ENCODE data around the gene ATP5PD. TPM values are rescaled to one million over a fixed set of nuclear protein-coding genes. Genes with fewer than 3 reads are reported as not detected.

ATP5PD gene
- total RNA-seq, 1 experiment from 2014 or later = 413 TPM

DNA sequence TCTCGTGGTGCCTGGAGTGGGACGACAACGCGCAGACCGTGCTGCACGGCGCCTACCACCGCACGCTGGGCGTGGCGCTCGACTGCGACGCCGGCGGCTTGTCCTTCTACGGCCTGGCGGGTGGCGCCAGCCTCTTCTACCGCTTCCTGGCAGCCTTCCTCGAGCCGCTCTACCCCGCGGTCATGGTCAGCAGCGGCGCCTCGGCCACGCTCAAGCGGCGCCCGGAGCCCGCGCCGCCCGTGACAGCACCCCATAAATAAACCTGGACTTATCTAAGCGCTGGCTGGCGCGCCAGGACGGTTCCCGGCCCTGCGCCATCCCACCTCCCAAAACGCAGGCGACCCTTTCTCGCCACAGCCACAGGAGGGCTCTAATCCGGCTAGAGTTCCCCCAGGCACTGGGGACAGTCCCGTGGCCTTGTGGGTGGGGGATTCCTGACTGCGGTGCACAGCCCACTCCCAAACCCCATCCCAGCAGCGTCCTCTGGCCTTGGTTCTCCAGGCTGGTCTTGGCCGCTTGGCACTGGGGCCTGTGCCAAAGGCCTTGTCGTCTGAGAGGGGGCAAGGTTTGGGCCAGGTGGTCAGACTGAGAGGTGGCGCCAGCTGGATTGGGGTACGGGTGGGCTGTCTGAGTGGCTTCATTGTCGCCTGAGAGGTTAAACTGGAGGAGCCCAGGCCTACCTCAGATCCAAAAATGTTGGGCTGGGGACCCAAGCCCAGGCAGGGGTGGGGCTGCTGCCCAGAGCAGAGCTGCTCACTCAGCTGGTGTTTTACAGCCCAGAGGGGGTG is 30.9 kb upstream of the ATP5PD start:
- Histone ChIP-seq H3K27ac (ENCODE audit: low read length) (peak overlapping the region; percentile 49), H3K4me3 (ENCODE audit: low read depth in 2 of 2, low read length in 2 of 2) (no peak overlapping the region), H3K4me1 (ENCODE audit: control insufficient read depth, insufficient read depth, low read length) (peaks cover 16% of the 10 kb centered on the region), H3K36me3 (ENCODE audit: control insufficient read depth, insufficient read depth, low read length) (no peaks in the 10 kb centered on the region), H3K9me3 (ENCODE audit: control insufficient read depth, insufficient read depth, low read depth, low read length) (no peaks in the 10 kb centered on the region), H3K27me3 (ENCODE audit: control insufficient read depth, insufficient read depth, low read length) (no peaks in the 10 kb centered on the region)
- BruUV-seq (replicated peaks) = no TSS peak
- DNase-seq (ENCODE audit: low read depth, low spot score) (no peak), ATAC-seq (no peak)
- intact Hi-C loops (cut with micrococcal nuclease; ENCODE audit: unreplicated experiment) = no loop called here
- TF ChIP-seq, protein P1, sequence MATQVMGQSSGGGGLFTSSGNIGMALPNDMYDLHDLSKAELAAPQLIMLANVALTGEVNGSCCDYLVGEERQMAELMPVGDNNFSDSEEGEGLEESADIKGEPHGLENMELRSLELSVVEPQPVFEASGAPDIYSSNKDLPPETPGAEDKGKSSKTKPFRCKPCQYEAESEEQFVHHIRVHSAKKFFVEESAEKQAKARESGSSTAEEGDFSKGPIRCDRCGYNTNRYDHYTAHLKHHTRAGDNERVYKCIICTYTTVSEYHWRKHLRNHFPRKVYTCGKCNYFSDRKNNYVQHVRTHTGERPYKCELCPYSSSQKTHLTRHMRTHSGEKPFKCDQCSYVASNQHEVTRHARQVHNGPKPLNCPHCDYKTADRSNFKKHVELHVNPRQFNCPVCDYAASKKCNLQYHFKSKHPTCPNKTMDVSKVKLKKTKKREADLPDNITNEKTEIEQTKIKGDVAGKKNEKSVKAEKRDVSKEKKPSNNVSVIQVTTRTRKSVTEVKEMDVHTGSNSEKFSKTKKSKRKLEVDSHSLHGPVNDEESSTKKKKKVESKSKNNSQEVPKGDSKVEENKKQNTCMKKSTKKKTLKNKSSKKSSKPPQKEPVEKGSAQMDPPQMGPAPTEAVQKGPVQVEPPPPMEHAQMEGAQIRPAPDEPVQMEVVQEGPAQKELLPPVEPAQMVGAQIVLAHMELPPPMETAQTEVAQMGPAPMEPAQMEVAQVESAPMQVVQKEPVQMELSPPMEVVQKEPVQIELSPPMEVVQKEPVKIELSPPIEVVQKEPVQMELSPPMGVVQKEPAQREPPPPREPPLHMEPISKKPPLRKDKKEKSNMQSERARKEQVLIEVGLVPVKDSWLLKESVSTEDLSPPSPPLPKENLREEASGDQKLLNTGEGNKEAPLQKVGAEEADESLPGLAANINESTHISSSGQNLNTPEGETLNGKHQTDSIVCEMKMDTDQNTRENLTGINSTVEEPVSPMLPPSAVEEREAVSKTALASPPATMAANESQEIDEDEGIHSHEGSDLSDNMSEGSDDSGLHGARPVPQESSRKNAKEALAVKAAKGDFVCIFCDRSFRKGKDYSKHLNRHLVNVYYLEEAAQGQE (IDR thresholded peaks at IDR 0.05; ENCODE audit: insufficient read depth in 1 of 2, low read depth in 2 of 2, low read length in 1 of 2) = no peak
- in situ Hi-C loops (cut with HindIII; ENCODE audit: low pct_unique_long_range_greater_than_20kb, low sequenced_read_pairs) = no loop called here
- CTCF ChIA-PET = interaction anchor here (0.6 kb wide), 1 partner anchor 196 kb away, joined by 3 read pairs; no protein-coding TSS in a partner anchor
- POLR2A ChIA-PET = no interaction called here

DNA sequence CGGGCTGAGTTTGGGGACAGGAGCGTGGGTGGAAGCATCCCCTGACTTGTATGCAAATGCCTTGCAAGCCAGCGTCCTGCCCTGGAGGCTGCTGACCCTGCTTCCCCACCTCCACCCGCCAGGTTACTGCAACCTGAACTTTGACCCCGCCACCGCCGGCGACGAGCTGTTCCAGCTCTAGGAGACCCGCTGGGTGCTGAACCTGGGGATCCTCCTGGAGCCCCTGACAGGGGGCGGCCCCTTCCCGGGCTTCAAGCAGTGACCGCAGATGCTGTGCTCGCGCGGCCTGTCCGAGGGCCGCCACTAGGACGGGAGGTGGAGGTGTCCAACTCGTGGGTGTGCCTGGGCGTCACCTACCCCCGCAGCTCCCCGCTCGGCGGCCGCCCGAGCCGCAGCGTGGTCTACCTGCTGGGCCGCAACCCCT is 30.3 kb upstream of the ATP5PD start:
- no TSS peak for BruUV-seq (replicated peaks)
- Histone ChIP-seq H3K4me1 (ENCODE audit: control insufficient read depth, insufficient read depth, low read length) (peaks cover 16% of the 10 kb centered on the region), H3K27me3 (ENCODE audit: control insufficient read depth, insufficient read depth, low read length) (no peaks in the 10 kb centered on the region), H3K36me3 (ENCODE audit: control insufficient read depth, insufficient read depth, low read length) (no peaks in the 10 kb centered on the region), H3K4me3 (ENCODE audit: low read depth in 2 of 2, low read length in 2 of 2) (no peak overlapping the region), H3K27ac (ENCODE audit: low read length) (no peak overlapping the region), H3K9me3 (ENCODE audit: control insufficient read depth, insufficient read depth, low read depth, low read length) (no peaks in the 10 kb centered on the region)
- ChIA-PET CTCF (no interaction called here), POLR2A (no interaction called here)
- TF ChIP-seq POLR2AphosphoS5 (IDR thresholded peaks at IDR 0.05; ENCODE audit: low read depth, low read length) (no peak), TCF7L2 (IDR thresholded peaks at IDR 0.05; ENCODE audit: low read depth, low read length) (no peak), SIN3A (IDR thresholded peaks at IDR 0.05; ENCODE audit: borderline replicate concordance, insufficient read depth, low read depth, low read length) (no peak)
- TF ChIP-seq, protein P1 (IDR thresholded peaks at IDR 0.05; ENCODE audit: insufficient read depth in 1 of 2, low read depth in 2 of 2, low read length in 1 of 2) = no peak
- TF ChIP-seq, protein P2, sequence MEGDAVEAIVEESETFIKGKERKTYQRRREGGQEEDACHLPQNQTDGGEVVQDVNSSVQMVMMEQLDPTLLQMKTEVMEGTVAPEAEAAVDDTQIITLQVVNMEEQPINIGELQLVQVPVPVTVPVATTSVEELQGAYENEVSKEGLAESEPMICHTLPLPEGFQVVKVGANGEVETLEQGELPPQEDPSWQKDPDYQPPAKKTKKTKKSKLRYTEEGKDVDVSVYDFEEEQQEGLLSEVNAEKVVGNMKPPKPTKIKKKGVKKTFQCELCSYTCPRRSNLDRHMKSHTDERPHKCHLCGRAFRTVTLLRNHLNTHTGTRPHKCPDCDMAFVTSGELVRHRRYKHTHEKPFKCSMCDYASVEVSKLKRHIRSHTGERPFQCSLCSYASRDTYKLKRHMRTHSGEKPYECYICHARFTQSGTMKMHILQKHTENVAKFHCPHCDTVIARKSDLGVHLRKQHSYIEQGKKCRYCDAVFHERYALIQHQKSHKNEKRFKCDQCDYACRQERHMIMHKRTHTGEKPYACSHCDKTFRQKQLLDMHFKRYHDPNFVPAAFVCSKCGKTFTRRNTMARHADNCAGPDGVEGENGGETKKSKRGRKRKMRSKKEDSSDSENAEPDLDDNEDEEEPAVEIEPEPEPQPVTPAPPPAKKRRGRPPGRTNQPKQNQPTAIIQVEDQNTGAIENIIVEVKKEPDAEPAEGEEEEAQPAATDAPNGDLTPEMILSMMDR (IDR thresholded peaks at IDR 0.05) = no peak
- DNase-seq (ENCODE audit: low read depth, low spot score) (no peak), ATAC-seq (no peak)
- intact Hi-C loops (cut with micrococcal nuclease; ENCODE audit: unreplicated experiment) (no loop called here), in situ Hi-C loops (cut with HindIII; ENCODE audit: low pct_unique_long_range_greater_than_20kb, low sequenced_read_pairs) (no loop called here)

Measured in Panc1 (cell line).